Peyer's patch (tissue), 4 donors: ENCODE measurements around the gene LYZL4.

ENCODE experiments used
- POLR2A ChIP-seq, 2 donors: fragments of 450-650 bp; IDR thresholded peaks; one replicate each; pipeline ENCODE4 v1.5.1; 2017; ENCODE audit warnings: antibody characterized with exemption in 2 of 2, mild to moderate bottlenecking in 2 of 2, moderate library complexity in 2 of 2
- TF ChIP-seq, protein P1 (sequence below), 6 experiments: fragments of 450-650 bp in 4 of 6; fragments of 200-600 bp in 2 of 6; sonication (generic) in 1 of 6; IDR thresholded peaks; one replicate each; pipeline ENCODE4 v1.5.1; 2017 to 2019; ENCODE audit warnings: antibody characterized with exemption in 6 of 6, mild to moderate bottlenecking in 3 of 6, moderate library complexity in 1 of 6

DNA sequence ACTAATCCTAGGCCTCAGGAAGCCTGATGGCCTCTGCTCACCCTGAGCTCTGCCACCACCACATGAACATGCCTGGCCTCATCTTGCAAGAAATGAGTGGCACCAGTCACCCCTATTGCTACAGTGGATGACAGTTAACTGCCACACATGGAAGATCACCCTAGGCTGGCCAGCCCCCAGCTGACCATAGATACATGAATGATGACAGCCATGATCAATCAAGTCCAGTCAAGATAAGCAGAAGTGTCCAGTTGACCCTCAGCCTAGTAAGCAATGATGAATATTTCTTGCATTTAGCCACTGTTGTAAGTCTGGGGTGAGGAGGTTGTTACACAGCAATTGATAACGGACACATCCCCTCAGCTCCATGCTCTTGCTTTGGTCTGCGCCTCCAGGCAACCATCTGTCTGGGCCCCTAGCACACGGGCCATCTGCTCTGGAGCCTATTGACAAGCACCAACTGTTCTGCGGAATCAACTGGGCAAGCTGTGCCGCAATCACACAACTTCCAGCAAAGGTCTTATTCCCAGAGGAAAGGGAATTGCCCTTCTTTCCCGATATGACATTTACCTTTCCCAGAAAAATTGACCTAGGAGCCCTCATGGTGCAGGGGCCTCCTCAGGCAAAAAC lies 2.2 kb upstream of the LYZL4 start:
- TF ChIP-seq, protein P1, sequence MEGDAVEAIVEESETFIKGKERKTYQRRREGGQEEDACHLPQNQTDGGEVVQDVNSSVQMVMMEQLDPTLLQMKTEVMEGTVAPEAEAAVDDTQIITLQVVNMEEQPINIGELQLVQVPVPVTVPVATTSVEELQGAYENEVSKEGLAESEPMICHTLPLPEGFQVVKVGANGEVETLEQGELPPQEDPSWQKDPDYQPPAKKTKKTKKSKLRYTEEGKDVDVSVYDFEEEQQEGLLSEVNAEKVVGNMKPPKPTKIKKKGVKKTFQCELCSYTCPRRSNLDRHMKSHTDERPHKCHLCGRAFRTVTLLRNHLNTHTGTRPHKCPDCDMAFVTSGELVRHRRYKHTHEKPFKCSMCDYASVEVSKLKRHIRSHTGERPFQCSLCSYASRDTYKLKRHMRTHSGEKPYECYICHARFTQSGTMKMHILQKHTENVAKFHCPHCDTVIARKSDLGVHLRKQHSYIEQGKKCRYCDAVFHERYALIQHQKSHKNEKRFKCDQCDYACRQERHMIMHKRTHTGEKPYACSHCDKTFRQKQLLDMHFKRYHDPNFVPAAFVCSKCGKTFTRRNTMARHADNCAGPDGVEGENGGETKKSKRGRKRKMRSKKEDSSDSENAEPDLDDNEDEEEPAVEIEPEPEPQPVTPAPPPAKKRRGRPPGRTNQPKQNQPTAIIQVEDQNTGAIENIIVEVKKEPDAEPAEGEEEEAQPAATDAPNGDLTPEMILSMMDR (IDR thresholded peaks at IDR 0.05): no peak
- no peak for TF ChIP-seq POLR2A (IDR thresholded peaks at IDR 0.05)
